AG04449 (cell line): Measurements from ENCODE around the gene KCNV2.

Source experiments
- CTCF ChIA-PET: fragments of 350-600 bp; formaldehyde crosslinking; extraction: SDS; loops from one replicate; lab custom pipeline; 2021; ENCODE audit warnings: antibody characterized with exemption; lab: Yijun Ruan, JAX
- POLR2A ChIA-PET: fragments of 400-600, 350-600 bp; formaldehyde crosslinking; extraction: SDS; loops from one replicate; lab custom pipeline; 2020; ENCODE audit warnings: antibody characterized with exemption, inconsistent platforms; lab: Yijun Ruan, JAX
- DNase-seq: peaks from one replicate; pipeline ENCODE4 v3.0.0-alpha.2; 2010; ENCODE audit warnings: low read depth, low spot score
- H3K4me3 ChIP-seq: 2 replicates; pipeline ENCODE4 v1.5.1; 2011; ENCODE audit warnings: low read depth, mild to moderate bottlenecking, control low read depth, low read length
- CTCF ChIP-seq: IDR thresholded peaks from one replicate; pipeline ENCODE4 v1.5.1; 2011; ENCODE audit warnings: mild to moderate bottlenecking, moderate library complexity, low read length, control low read depth, inconsistent platforms; ENCODE audit not compliant: insufficient read depth; ENCODE audit errors: missing control alignments

The KCNV2 gene

GRCh38 chr9:2771661-2772060 lies 54.4 kb downstream of the KCNV2 start:
- ChIA-PET CTCF (interaction anchor here (0.6 kb wide), 1 partner anchor 13 kb away, joined by 3 read pairs; no protein-coding TSS in a partner anchor), POLR2A (no interaction called here)
- H3K4me3 ChIP-seq = no peak overlapping the region
- TF ChIP-seq CTCF = no peak
- no peak for DNase-seq

- CTCF ChIA-PET = no interaction called here
Observed at GRCh38 chr9:2777454-2777853, 60.1 kb downstream of the KCNV2 start.

GRCh38 chr9:2778816-2779215 lies 61.5 kb downstream of the KCNV2 start:
- DNase-seq = no peak
- POLR2A ChIA-PET = no interaction called here
- CTCF ChIA-PET = no interaction called here
- no peak overlapping the region for H3K4me3 ChIP-seq
- no peak for TF ChIP-seq CTCF

More at GRCh38 chr9:2777454-2777853, 60.1 kb downstream of the KCNV2 start:
- DNase-seq = no peak
- POLR2A ChIA-PET = no interaction called here
- H3K4me3 ChIP-seq = no peak overlapping the region
- no peak for TF ChIP-seq CTCF
